Lung (tissue), 12 donors: ENCODE data around the gene CTSD. TPM values are rescaled to one million over a fixed set of nuclear protein-coding genes. Genes with fewer than 3 reads are reported as not detected.

Experiments used
- ATAC-seq: fragments of 200-7000 bp; cut with Tn5 transposase; one replicate; pipeline ENCODE4 v1.9.1; 2020; ENCODE audit warnings: moderate number of reproducible peaks; ENCODE audit not compliant: insufficient read depth, low FRiP score
- DNase-seq, 3 donors: peaks; one replicate each; pipeline ENCODE4 v3.0.0-alpha.2; 2013 to 2017
- H3K27ac ChIP-seq, 2 donors: one replicate each; pipeline ENCODE4 v1.5.1; 2013; ENCODE audit warnings: mild to moderate bottlenecking in 2 of 2, moderate library complexity in 2 of 2, control low read depth in 1 of 2, inconsistent platforms in 1 of 2, low read depth in 1 of 2, low read length in 1 of 2
- H3K27me3 ChIP-seq, 3 donors: one replicate each; pipeline ENCODE4 v1.5.1; 2013; ENCODE audit warnings: low read length in 2 of 3; ENCODE audit not compliant: control insufficient read depth in 3 of 3, insufficient read depth in 3 of 3
- H3K36me3 ChIP-seq, 4 donors: one replicate each; pipeline ENCODE4 v1.5.1; 2013; ENCODE audit warnings: low read length in 4 of 4, mild to moderate bottlenecking in 1 of 4, moderate library complexity in 1 of 4; ENCODE audit not compliant: control insufficient read depth in 4 of 4, insufficient read depth in 4 of 4
- H3K4me1 ChIP-seq, 5 donors: one replicate each; pipeline ENCODE4 v1.5.1; 2013; ENCODE audit warnings: low read length in 5 of 5, mild to moderate bottlenecking in 2 of 5, moderate library complexity in 1 of 5; ENCODE audit not compliant: control insufficient read depth in 5 of 5, insufficient read depth in 5 of 5
- H3K4me3 ChIP-seq: one replicate; pipeline ENCODE4 v1.5.1; 2013; ENCODE audit warnings: mild to moderate bottlenecking, control low read depth, moderate library complexity
- H3K9ac ChIP-seq, 2 donors: one replicate each; pipeline ENCODE4 v1.5.1; 2013; ENCODE audit warnings: low read length in 2 of 2, control low read depth in 1 of 2; ENCODE audit not compliant: insufficient read depth in 1 of 2
- H3K9me3 ChIP-seq, 4 donors: one replicate each; pipeline ENCODE4 v1.5.1; 2013; ENCODE audit warnings: low read length in 3 of 4, mild to moderate bottlenecking in 1 of 4, moderate library complexity in 1 of 4; ENCODE audit not compliant: control insufficient read depth in 4 of 4, insufficient read depth in 3 of 4
- CTCF ChIP-seq: IDR thresholded peaks from 2 replicates; pipeline ENCODE4 v1.5.1; 2012; ENCODE audit warnings: mild to moderate bottlenecking; ENCODE audit errors: control extremely low read depth, extremely low read depth
- WGBS, 2 donors: extraction: QIAGEN DNeasy Blood & Tissue Kit; methylation state at CpG; one replicate each; pipeline ENCODE4 v1.1.7; 2013; 5-methylcytosine and 5-hydroxymethylcytosine counted together
- polyA plus RNA-seq, 2 donors: library from polyadenylated mRNA; stranded (reverse); fragments of 200-250 nt; gene quantifications; one replicate each; pipeline ENCODE4 v1.2.1, GENCODE V29; 2013
- total RNA-seq, 2 donors: library from RNA; depleted of rRNA in 1 of 2; stranded (reverse); fragments of >200 nt in 1 of 2; gene quantifications; one replicate each; pipeline ENCODE4 v1.2.1, GENCODE V29; 2014 to 2021
- donor health status: control.
- donor health status: control.
- donor health status: Bipolar disorder and iron deficiency.
- donor health status: healthy.
- donor health status: DM: yes; HTN: yes; CAD: no.

Gene CTSD
- total and polyA plus RNA-seq, 4 donors: 388 to 2,177 (median 1,949) TPM

GRCh38 chr11:1737080-1737757 lies 26.5 kb downstream of the CTSD start:
- no peak for TF ChIP-seq CTCF
- no peak overlapping the region for H3K9ac ChIP-seq
- H3K4me3 ChIP-seq: no peak overlapping the region
- no peak overlapping the region for H3K27ac ChIP-seq
- 82 to 86% methylated on average over 6 of the region's 6 CpGs for WGBS, 2 donors
- H3K27me3 ChIP-seq: peaks cover 0 to 17% (median 5%) of the 10 kb centered on the region in 3 donors
- H3K4me1 ChIP-seq: no peaks in the 10 kb centered on the region
- ATAC-seq (no peak), DNase-seq (no peak)
- H3K36me3 ChIP-seq: no peaks in the 10 kb centered on the region
- peaks cover 0 to 17% (median 7%) of the 10 kb centered on the region in 4 donors for H3K9me3 ChIP-seq

GRCh38 chr11:1736447-1736992 lies 27.2 kb downstream of the CTSD start:
- ATAC-seq: no peak
- H3K9me3 ChIP-seq: peaks cover 0 to 20% (median 7%) of the 10 kb centered on the region in 4 donors
- no peak for TF ChIP-seq CTCF

GRCh38 chr11:1735271-1735670 lies 28.5 kb downstream of the CTSD start:
- Histone ChIP-seq H3K36me3 (no peaks in the 10 kb centered on the region), H3K27me3 (peaks cover 0 to 27% (median 14%) of the 10 kb centered on the region in 3 donors), H3K4me3 (no peak overlapping the region), H3K4me1 (no peaks in the 10 kb centered on the region), H3K27ac (no peak overlapping the region), H3K9ac (no peak overlapping the region), H3K9me3 (peaks cover 0 to 23% (median 7%) of the 10 kb centered on the region in 4 donors)
- no peak for TF ChIP-seq CTCF
- DNase-seq (no peak), ATAC-seq (no peak)
- WGBS, 2 donors: 77 to 86% methylated on average over 16 of the region's 16 CpGs

More at GRCh38 chr11:1736447-1736992, 27.2 kb downstream of the CTSD start:
- H3K27ac ChIP-seq: no peak overlapping the region
- no peaks in the 10 kb centered on the region for H3K4me1 ChIP-seq
- no peak overlapping the region for H3K4me3 ChIP-seq
- H3K27me3 ChIP-seq: peaks cover 0 to 21% (median 8%) of the 10 kb centered on the region in 3 donors
- 68 to 77% methylated on average over 3 of the region's 3 CpGs for WGBS, 2 donors
- H3K9ac ChIP-seq: no peak overlapping the region
- H3K36me3 ChIP-seq: no peaks in the 10 kb centered on the region
- DNase-seq: no peak
